MCF 10A (cell line): ENCODE data around the gene MZT2B. TPM values are rescaled to one million over a fixed set of nuclear protein-coding genes. Genes with fewer than 3 reads are reported as not detected.
"Not testable (repeated sequence)": the region's sequence is repeated elsewhere in the genome, so short reads cannot be mapped to it uniquely, and the experiment has no call there.

Experiments
- BruUV-seq: library from RNA; stranded (reverse); fragments of 400-500 nt; replicated peaks from 2 replicates; lab custom pipeline; 2021; lab: Mats Ljungman, UMichigan
- CTCF ChIA-PET: fragments of 300-600 bp; sonication (Branson Sonifier 250); formaldehyde crosslinking; extraction: SDS; loops from one replicate; lab custom pipeline; 2021; ENCODE audit warnings: antibody characterized with exemption, inconsistent platforms; lab: Yijun Ruan, JAX
- POLR2A ChIA-PET: fragments of 300-600, 350-650 bp; sonication (Branson Sonifier 250); formaldehyde crosslinking; extraction: SDS; loops from one replicate; lab custom pipeline; 2020; ENCODE audit warnings: antibody characterized with exemption, inconsistent platforms; lab: Yijun Ruan, JAX
- DNase-seq: peaks from one replicate; pipeline ENCODE4 v3.0.0-alpha.2; 2018; ENCODE audit not compliant: unreplicated experiment
- H3K27ac Mint-ChIP-seq: one replicate; pipeline ENCODE4 v1.8.0; 2022; ENCODE audit warnings: mild to moderate bottlenecking, low read depth, mixed read lengths; ENCODE audit not compliant: unreplicated experiment
- H3K27me3 Mint-ChIP-seq: one replicate; pipeline ENCODE4 v1.8.0; 2022; ENCODE audit warnings: mixed read lengths; ENCODE audit not compliant: insufficient read depth, unreplicated experiment
- H3K36me3 Mint-ChIP-seq: one replicate; pipeline ENCODE4 v1.8.0; 2022; ENCODE audit warnings: mild to moderate bottlenecking, moderate library complexity, mixed read lengths; ENCODE audit not compliant: insufficient read depth, unreplicated experiment
- H3K4me1 Mint-ChIP-seq: one replicate; pipeline ENCODE4 v1.8.0; 2022; ENCODE audit warnings: mixed read lengths; ENCODE audit not compliant: insufficient read depth, unreplicated experiment
- H3K4me3 Mint-ChIP-seq: one replicate; pipeline ENCODE4 v1.8.0; 2022; ENCODE audit warnings: mild to moderate bottlenecking, moderate library complexity, mixed read lengths; ENCODE audit not compliant: unreplicated experiment
- H3K9me3 Mint-ChIP-seq: one replicate; pipeline ENCODE4 v1.8.0; 2022; ENCODE audit warnings: mixed read lengths; ENCODE audit not compliant: unreplicated experiment
- CTCF ChIP-seq: fragments of 200-600 bp; IDR thresholded peaks from one replicate; pipeline ENCODE4 v1.8.0; 2022; ENCODE audit warnings: antibody characterized with exemption, mild to moderate bottlenecking; ENCODE audit not compliant: unreplicated experiment
- intact Hi-C: fragments of 100-400 bp; cut with micrococcal nuclease; formaldehyde crosslinking; loops from 2 replicates; pipeline ENCODE4 v1.14.1; 2022
- total RNA-seq: library from RNA; stranded (reverse); gene quantifications from 2 replicates; pipeline ENCODE4 v1.2.3, GENCODE V29; 2022

The MZT2B gene
- total RNA-seq, 1 experiment from 2014 or later: 402 TPM

- H3K4me3 Mint-ChIP-seq: no peak overlapping the region
- no peaks in the 10 kb centered on the region for H3K9me3 Mint-ChIP-seq
- H3K36me3 Mint-ChIP-seq: peaks cover 6% of the 10 kb centered on the region
- BruUV-seq: no TSS peak
- intact Hi-C loops: no loop called here
- DNase-seq: no peak
- no peaks in the 10 kb centered on the region for H3K27me3 Mint-ChIP-seq
- CTCF ChIA-PET: no interaction called here
- H3K27ac Mint-ChIP-seq: no peak overlapping the region
- no peak for TF ChIP-seq CTCF
- POLR2A ChIA-PET: interaction anchor here (0.6 kb wide), 1 partner anchor 186 kb away, joined by 3 read pairs; no protein-coding TSS in a partner anchor
- H3K4me1 Mint-ChIP-seq: no peaks in the 10 kb centered on the region
Measured at GRCh38 chr2:130150181-130151144, 31.6 kb upstream of the MZT2B start.

GRCh38 chr2:130151145-130151512 lies 30.9 kb upstream of the MZT2B start:
- H3K27me3 Mint-ChIP-seq, DNase-seq, H3K4me3 Mint-ChIP-seq, POLR2A ChIA-PET, CTCF ChIA-PET, H3K4me1 Mint-ChIP-seq, H3K9me3 Mint-ChIP-seq, intact Hi-C loops, BruUV-seq, H3K27ac Mint-ChIP-seq: not testable (repeated sequence)
- H3K36me3 Mint-ChIP-seq: peaks cover 12% of the 10 kb centered on the region

DNA sequence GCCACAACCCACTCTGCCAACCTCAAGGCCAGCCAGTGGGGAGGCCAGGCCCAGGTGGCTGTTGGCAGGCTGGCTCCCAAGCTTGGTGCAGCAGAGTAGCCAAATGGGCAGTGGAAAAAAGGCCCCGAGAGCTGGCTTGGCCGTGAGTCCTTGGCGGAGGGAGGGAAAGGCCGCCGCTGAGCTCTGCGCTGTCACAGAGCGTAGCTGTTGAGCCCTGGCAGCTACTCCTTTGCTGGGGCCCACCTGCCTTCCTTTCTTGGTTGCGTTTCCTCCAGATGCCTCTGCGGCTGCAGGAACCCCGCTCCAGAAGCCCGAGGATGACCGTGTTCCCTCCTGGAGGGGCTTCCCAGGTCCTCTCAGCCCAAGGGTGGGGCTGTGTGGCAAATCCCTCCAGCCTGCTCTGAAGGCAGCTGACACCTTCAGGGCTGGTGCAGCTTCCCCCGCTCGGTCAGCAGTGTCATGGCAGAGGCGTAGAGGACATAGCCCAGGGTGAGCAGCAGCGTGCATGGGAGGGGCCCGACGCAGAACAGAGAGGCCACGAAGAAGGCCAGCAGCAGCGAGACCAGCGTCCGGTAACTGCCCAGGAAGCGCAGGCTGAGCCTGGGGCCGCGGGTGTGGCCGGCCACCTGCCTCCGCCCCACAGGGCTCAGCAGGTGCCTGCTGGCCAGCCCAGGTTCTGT lies 29.8 kb upstream of the MZT2B start:
- BruUV-seq, H3K27me3 Mint-ChIP-seq, DNase-seq, H3K27ac Mint-ChIP-seq, intact Hi-C loops, CTCF ChIA-PET, H3K4me3 Mint-ChIP-seq, H3K4me1 Mint-ChIP-seq, H3K9me3 Mint-ChIP-seq, POLR2A ChIA-PET: not testable (repeated sequence)
- H3K36me3 Mint-ChIP-seq: peaks cover 12% of the 10 kb centered on the region

- H3K27ac Mint-ChIP-seq: no peak overlapping the region
- intact Hi-C loops: no loop called here
- peaks cover 12% of the 10 kb centered on the region for H3K36me3 Mint-ChIP-seq
- H3K4me1 Mint-ChIP-seq: no peaks in the 10 kb centered on the region
- H3K27me3 Mint-ChIP-seq: no peaks in the 10 kb centered on the region
- H3K9me3 Mint-ChIP-seq: no peaks in the 10 kb centered on the region
- TF ChIP-seq CTCF: no peak
- CTCF ChIA-PET: interaction anchor here (0.6 kb wide), 1 partner anchor 9 kb away, joined by 3 read pairs; no protein-coding TSS in a partner anchor
- no peak overlapping the region for H3K4me3 Mint-ChIP-seq
- POLR2A ChIA-PET: no interaction called here
- no TSS peak for BruUV-seq
- DNase-seq: no peak
Measured at GRCh38 chr2:130152816-130153595, 29.1 kb upstream of the MZT2B start.

DNA sequence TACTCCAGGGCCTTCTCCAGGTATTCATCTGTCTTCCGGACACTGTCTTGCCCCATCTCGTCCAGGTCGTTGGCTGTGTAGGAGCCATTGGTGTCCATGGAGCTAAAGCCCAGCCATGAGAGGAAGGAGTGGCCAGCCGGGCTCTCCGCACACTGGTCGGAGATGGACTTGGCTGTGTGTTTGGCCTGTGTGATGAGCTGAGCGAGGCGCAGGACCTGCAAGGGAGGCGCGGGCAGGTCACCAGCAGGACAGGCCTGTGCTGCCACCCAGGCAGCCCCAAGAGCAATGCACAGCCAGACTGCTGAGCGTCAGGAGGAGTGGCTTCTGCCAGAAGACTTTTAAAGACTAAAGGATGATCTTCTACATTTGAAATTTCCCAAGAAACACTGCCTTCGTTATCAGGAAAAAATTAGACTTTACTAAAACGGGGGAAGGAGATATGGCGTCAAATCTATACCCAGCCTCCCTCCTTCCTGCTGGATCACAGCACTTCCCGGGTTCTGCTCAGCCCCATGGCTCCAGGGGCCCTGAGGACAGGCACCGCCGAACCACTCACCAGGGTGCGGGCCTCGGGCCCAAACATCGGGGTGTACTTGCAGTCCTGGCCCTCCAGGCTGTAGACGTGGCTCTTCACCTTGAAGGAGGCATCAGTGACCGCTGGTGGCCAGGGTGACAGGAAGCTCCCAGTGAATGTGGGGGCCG lies 28.2 kb upstream of the MZT2B start:
- H3K4me1 Mint-ChIP-seq, BruUV-seq, DNase-seq, H3K4me3 Mint-ChIP-seq, POLR2A ChIA-PET, H3K27me3 Mint-ChIP-seq, H3K27ac Mint-ChIP-seq, H3K9me3 Mint-ChIP-seq, intact Hi-C loops: not testable (repeated sequence)
- CTCF ChIA-PET: interaction anchor here (0.6 kb wide), 1 partner anchor 10 kb away, joined by 3 read pairs; no protein-coding TSS in a partner anchor
- peaks cover 12% of the 10 kb centered on the region for H3K36me3 Mint-ChIP-seq

- H3K27ac Mint-ChIP-seq, H3K9me3 Mint-ChIP-seq, BruUV-seq, H3K4me3 Mint-ChIP-seq, POLR2A ChIA-PET, H3K4me1 Mint-ChIP-seq, H3K27me3 Mint-ChIP-seq, intact Hi-C loops, DNase-seq: not testable (repeated sequence)
- CTCF ChIA-PET: interaction anchor here (0.8 kb wide), 1 partner anchor 176 kb away, joined by 5 read pairs; no protein-coding TSS in a partner anchor
- peaks cover 12% of the 10 kb centered on the region for H3K36me3 Mint-ChIP-seq
Measured at GRCh38 chr2:130154423-130154770, 27.7 kb upstream of the MZT2B start.
